Activated T-helper 1 cell treated with Interleukin-2 at 50 U/mL for 16 hours (primary cell): Measurements from ENCODE around the gene RABGEF1.

Source experiments
- DNase-seq: peaks from one replicate; pipeline ENCODE4 v3.0.0-alpha.2; 2020; ENCODE audit warnings: low read depth

Gene RABGEF1

DNA sequence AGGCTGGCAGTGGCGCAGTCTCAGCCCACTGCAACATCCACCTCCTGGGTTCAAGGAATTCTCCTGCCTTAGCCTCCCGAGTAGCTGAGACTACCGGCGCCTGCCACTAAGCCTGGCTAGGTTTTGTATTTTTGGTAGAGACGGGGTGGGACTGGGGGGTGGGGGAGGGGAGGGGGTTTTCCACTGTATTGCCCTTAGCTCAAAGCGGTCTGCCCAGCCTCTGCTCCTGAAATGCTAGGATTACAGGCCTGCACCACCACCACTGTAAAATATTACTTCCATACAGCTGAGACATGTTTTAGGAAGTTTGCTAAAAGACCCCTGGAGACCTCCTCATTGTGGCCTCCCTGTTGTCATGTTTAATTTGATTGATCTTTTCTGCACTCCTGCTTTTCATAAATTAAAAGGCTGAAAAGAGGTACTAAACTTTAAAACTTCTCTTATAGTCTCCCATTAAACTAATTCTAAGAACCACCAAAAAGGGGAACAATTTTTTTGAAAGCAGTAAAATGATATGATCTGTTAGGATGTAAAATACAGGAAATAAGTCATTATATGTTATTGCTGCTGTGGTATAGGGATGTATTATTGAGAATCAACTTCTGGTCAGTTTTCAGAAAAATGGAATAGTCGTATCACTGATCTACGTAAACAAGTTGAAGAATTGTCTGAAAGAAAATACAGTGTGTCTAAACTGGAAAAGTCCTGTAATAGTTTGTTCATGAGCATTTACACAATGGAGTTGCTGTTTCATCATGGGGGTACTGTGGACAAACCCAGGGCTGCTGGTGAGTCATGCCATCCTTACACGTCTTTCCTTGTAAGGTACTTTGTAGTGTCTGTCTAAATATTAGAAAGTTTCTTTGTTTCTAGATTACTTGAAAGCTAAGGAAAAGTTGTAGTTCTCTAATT lies 107.6 kb downstream of the RABGEF1 start:
- DNase-seq, result no peak

DNA sequence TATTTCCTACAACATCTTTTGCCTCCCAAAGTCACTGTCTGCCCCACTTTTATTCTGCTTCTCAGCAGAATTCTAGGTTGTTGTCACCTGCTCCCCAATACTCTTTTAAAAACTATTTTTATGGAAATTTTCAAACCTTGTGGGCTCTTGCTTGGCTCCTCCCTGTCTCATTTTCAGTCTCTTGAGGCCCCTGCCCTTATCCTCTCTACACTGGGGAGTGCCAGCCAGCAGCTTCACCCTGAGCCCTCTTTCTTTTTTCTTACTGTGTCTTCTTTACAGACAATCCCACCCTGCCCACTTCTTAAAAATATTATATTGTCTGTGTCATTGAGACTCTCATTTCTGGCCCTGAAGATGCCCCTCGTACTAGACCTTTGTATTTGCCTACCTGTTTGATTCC lies 118.8 kb downstream of the RABGEF1 start:
- no peak for DNase-seq

DNA sequence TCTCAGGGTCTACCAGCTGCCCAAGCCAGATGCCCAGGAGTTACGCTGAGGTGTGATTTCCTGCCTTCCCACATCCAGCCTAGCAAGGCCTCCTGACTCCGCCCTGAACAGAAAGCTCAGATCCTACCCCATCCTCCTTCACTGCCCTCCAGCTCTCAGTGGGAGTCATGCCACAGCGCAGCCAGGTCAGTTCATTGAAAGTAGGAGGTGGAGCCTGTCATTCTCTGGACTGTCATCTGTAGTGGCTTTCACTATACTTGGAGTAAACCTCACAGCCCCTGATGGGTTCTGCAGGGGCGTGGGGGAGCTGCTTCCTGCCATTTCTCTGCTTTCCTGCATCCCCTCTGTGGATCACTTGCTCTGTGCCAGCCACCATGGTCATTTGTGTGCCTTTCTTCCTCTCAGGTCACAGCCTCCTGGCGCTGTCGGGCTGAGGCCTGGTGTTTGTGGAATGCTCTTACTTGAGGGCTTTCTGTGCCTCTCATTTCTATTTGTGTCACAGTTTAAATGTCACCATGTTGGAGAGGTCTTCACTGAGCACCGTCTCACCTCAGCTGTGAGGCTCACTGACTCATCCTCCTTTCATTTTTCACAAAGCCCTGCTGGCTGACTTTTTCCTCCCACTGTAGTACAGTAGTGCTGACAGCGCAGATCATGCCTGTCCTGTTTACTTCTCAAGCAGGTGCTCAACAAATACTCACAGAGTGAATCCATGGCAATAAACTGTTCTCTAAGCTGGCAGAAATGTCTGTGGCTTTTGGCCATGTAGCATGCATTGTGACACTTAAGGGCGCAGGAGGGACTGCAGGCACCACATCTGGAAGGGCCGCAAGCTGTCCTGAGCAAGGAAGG lies 119.5 kb downstream of the RABGEF1 start:
- DNase-seq, result no peak

DNA sequence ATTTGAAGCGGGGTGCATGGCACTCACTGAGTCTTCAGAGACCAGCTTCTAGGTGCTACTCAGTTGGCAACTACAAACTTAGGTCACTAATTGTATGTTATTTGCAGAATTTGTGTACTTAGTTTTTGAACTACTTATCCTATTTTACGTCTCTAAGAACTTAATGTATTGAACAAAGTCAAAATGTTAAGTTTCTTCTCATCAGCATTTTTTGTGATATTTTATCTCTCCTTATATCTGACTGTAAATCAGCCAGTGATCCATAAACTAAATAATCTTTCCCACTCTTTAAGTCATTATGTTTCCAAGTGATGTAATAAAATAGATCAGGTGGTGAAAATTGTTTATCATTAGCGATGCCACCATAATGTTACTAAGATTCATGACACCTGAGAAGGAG lies 120.2 kb downstream of the RABGEF1 start:
- DNase-seq, result no peak
